Medulla oblongata (tissue), 1 donor: ENCODE measurements around the gene PCDHB1.
A peak's percentile ranks its signal among the peaks of the same experiment; 100 is the strongest.
"Not testable (repeated sequence)": the region's sequence is repeated elsewhere in the genome, so short reads cannot be mapped to it uniquely, and the experiment has no call there.

Source experiments
- DNase-seq: peaks from one replicate; pipeline ENCODE4 v3.0.0-alpha.2; 2015; ENCODE audit errors: extremely low spot score

The PCDHB1 gene

DNA sequence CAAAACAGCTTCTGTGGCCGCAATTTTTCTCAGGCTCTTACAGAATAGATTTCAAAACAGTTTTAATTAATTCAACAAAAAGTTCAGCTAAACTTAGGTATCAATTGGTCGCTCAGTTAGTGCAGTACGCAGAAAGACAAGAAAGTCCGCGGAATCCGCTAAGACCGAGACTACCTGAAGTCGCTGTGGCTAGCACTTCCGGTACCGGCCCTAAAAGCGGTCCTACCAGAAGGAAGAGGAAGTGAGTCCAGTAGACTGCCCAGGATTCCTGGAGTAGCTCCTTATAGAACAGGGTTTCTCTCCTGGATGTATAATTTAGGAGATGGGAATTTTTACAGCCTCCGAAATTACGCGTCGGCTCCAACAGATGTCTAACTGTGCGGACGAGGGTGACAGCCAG, 26.7 kb downstream of the PCDHB1 start:
- DNase-seq, result no peak

DNA sequence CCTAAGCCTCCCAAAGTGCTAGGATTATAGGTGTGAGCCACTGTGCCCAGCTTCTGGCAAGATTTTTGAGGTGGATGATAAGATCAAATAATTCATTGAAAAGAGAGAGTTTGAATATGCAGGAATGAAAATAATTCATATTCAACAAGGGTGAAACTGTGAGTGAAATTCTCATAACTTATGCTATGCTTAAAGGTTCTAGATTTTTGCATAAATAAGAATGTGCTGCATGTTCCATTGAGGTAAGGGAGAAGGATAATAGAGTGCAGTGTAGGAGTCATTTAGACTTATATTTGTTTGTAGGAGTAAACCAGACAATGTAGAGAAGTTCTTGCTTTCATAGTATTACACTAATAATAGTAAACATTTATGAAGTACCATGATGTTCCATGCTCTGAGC, 31.1 kb downstream of the PCDHB1 start:
- DNase-seq, result no peak

DNA sequence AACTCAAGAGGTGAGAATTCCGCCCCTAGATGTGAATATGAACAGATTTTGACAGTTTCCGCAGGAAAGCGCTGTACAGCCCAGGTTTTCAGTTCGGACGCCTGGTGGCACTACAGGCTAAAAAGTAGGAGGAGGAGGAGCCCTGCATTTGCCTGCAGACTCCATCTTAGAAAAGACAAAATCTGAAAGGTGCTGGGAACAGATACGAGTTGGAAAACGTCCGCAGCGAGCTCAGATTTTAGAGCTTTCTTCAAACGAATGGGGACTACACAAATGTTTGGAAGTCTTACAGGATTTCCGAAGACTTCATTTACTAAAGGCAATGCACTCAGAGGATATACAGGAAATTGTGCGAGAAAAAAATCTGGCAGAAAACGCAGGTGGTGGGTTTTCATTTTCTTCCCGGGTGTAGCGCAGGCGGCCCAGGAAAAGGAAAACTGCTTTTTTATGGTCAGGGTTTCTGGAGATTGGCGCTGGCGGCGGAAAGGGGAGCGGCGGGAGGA, 33.4 kb downstream of the PCDHB1 start:
- peak; percentile 87 for DNase-seq

DNA sequence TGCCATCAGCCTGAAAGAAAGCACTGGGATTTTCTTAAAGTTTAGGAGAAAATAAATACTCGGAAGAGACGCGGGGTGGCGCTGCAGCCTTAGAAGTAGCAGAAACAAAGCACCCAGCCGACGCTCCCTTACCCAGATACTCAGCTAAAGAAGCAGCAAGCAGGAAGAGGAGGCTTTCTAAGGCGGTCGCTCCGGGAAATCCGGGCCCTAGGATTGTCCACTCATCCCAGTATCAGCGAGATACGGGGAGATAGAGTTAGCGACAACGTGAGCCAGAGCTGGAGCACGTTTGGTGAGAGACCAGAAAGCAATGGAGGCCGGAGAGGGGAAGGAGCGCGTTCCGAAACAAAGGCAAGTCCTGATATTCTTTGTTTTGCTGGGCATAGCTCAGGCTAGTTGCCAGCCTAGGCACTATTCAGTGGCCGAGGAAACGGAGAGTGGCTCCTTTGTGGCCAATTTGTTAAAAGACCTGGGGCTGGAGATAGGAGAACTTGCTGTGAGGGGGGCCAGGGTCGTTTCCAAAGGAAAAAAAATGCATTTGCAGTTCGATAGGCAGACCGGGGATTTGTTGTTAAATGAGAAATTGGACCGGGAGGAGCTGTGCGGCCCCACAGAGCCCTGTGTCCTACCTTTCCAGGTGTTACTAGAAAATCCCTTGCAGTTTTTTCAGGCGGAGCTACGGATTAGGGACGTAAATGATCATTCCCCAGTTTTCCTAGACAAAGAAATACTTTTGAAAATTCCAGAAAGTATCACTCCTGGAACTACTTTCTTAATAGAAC, 43.5 kb downstream of the PCDHB1 start, which contains the start of gene PCDHB2:
PCDHB2 (plus strand) TSS at position 135 of the 782 bp plus-strand sequence; CDS start at position 311, 176 bp downstream.
- peak; percentile 20 for DNase-seq

DNA sequence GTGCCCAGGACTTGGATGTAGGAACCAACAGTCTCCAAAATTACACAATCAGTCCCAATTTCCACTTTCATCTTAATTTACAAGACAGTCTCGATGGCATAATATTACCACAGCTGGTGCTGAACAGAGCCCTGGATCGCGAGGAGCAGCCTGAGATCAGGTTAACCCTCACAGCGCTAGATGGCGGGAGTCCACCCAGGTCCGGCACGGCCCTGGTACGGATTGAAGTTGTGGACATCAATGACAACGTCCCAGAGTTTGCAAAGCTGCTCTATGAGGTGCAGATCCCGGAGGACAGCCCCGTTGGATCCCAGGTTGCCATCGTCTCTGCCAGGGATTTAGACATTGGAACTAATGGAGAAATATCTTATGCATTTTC, 44.1 kb downstream of the PCDHB1 start:
- DNase-seq, result no peak

DNA sequence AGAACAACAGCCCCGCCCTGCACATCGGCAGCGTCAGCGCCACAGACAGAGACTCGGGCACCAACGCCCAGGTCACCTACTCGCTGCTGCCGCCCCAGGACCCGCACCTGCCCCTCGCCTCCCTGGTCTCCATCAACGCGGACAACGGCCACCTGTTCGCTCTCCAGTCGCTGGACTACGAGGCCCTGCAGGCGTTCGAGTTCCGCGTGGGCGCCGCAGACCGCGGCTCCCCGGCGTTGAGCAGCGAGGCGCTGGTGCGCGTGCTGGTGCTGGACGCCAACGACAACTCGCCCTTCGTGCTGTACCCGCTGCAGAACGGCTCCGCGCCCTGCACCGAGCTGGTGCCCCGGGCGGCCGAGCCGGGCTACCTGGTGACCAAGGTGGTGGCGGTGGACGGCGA, 45.0 kb downstream of the PCDHB1 start:
- not testable (repeated sequence) for DNase-seq

DNA sequence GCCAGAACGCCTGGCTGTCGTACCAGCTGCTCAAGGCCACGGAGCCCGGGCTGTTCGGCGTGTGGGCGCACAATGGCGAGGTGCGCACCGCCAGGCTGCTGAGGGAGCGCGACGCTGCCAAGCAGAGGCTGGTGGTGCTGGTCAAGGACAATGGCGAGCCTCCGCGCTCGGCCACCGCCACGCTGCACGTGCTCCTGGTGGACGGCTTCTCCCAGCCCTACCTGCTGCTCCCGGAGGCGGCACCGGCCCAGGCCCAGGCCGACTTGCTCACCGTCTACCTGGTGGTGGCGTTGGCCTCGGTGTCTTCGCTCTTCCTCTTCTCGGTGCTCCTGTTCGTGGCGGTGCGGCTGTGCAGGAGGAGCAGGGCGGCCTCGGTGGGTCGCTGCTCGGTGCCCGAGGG, 45.4 kb downstream of the PCDHB1 start:
- DNase-seq, result not testable (repeated sequence)

DNA sequence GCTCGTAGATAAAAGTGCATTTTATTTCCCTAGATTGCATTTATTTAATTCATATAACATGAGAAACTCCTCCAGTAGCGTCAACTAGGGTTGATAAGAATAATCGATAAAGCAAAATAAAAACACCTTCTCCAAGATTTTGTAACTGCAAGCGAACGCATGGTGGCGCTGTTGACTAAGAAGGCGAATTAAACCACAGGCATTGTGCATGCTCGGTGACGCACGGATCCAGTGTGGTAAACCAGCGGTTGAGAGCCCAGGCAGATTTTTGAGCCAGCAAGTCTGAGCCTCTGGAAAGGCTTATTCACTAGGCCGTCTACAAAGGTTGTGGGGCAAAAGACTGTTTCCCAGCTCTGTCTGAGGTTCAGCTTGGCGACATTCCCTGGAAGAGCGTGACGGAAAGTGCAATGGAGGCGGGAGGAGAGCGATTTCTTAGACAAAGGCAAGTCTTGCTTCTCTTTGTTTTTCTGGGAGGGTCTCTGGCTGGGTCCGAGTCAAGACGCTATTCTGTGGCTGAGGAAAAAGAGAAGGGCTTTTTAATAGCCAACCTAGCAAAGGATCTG, 49.1 kb downstream of the PCDHB1 start, which contains the start of gene PCDHB3:
PCDHB3 (plus strand) TSS at position 231 of the 563 bp plus-strand sequence; CDS start at position 408, 177 bp downstream.
- peak; percentile 44 for DNase-seq

DNA sequence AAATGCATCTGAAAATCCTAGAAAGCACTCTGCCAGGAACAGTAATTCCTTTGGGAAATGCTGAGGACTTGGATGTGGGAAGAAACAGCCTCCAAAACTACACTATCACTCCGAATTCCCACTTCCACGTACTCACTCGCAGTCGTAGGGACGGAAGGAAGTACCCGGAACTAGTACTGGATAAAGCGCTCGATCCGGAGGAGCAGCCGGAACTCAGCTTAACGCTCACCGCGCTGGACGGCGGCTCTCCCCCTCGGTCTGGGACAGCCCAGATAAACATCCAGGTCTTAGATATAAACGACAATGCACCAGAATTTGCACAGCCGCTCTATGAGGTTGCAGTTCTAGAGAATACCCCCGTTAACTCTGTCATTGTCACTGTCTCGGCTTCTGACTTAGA, 49.9 kb downstream of the PCDHB1 start:
- no peak for DNase-seq

DNA sequence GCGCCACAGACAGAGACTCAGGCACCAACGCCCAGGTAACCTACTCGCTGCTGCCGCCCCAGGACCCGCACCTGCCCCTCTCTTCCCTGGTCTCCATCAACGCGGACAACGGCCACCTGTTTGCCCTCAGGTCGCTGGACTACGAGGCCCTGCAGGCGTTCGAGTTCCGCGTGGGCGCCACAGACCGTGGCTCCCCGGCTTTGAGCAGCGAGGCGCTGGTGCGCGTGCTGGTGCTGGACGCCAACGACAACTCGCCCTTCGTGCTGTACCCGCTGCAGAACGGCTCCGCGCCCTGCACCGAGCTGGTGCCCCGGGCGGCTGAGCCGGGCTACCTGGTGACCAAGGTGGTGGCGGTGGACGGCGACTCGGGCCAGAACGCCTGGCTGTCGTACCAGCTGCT, 50.9 kb downstream of the PCDHB1 start:
- DNase-seq, result not testable (repeated sequence)

DNA sequence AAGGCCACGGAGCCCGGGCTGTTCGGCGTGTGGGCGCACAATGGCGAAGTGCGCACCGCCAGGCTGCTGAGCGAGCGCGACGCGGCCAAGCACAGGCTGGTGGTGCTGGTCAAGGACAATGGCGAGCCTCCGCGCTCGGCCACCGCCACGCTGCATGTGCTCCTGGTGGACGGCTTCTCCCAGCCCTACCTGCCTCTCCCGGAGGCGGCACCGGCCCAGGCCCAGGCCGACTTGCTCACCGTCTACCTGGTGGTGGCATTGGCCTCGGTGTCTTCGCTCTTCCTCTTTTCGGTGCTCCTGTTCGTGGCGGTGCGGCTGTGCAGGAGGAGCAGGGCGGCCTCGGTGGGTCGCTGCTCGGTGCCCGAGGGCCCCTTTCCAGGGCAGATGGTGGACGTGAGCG, 51.3 kb downstream of the PCDHB1 start:
- not testable (repeated sequence) for DNase-seq

DNA sequence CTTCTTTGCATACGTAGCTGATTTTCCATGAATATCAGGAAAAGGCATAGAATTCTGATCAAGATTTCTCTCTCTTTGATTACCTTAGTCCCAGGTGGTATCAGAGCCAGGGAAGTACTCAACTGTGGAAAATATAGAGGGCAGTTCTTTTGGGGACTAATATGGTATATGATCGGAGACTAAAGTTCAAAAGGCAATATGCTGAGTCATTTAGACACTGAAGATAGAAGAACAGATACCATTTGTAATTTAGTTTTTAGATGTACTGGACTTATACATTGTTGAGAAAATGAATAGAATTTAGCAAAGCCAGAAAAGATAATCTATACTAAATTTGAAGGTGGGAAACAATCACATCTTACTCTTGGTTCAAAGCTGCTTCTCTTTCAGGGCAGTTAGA, 54.2 kb downstream of the PCDHB1 start:
- no peak for DNase-seq
